Natural killer cell (primary cell): ENCODE data around the gene EYS. TPM values are rescaled to one million over a fixed set of nuclear protein-coding genes. Genes with fewer than 3 reads are reported as not detected.

Experiments
- ATAC-seq, 3 donors: fragments of 150-1000 bp in 2 of 3; fragments of 200-7000 bp in 1 of 3; cut with Tn5 transposase; 1 replicate in 1 of 3; 2 replicates in 2 of 3; pipeline ENCODE4 v1.10.0; 2021; ENCODE audit warnings: mild to moderate bottlenecking in 2 of 3, moderate library complexity in 2 of 3
- DNase-seq, 2 donors: peaks; one replicate each; pipeline versions ENCODE4 v3.0.0 to v3.0.0-alpha.2; 2013 to 2021; ENCODE audit warnings: mixed read lengths in 1 of 2
- H3K27ac ChIP-seq: one replicate; pipeline ENCODE4 v1.5.1; 2013; ENCODE audit warnings: mild to moderate bottlenecking, low read length
- H3K27me3 ChIP-seq: one replicate; pipeline ENCODE4 v1.6.1; 2013; ENCODE audit warnings: low read length; ENCODE audit not compliant: control insufficient read depth, insufficient read depth
- H3K36me3 ChIP-seq: one replicate; pipeline ENCODE4 v1.6.1; 2013; ENCODE audit warnings: low read length; ENCODE audit not compliant: control insufficient read depth, insufficient read depth
- H3K4me1 ChIP-seq: one replicate; pipeline ENCODE4 v1.6.1; 2013; ENCODE audit warnings: low read length; ENCODE audit not compliant: control insufficient read depth, insufficient read depth
- H3K4me3 ChIP-seq: one replicate; pipeline ENCODE4 v1.5.1; 2013; ENCODE audit warnings: low read length
- H3K9me3 ChIP-seq: one replicate; pipeline ENCODE4 v1.6.1; 2013; ENCODE audit warnings: low read length; ENCODE audit not compliant: control insufficient read depth, insufficient read depth
- H3K27ac Mint-ChIP-seq, 2 donors: one replicate each; pipeline ENCODE4 v1.8.0; 2022; ENCODE audit warnings: mild to moderate bottlenecking in 2 of 2, mixed read lengths in 2 of 2, moderate library complexity in 1 of 2
- H3K27me3 Mint-ChIP-seq, 2 donors: one replicate each; pipeline ENCODE4 v1.8.0; 2022; ENCODE audit warnings: low read depth in 2 of 2, mixed read lengths in 2 of 2
- H3K36me3 Mint-ChIP-seq: one replicate; pipeline ENCODE4 v1.8.0; 2022; ENCODE audit warnings: mixed read lengths
- H3K4me1 Mint-ChIP-seq, 2 donors: one replicate each; pipeline ENCODE4 v1.8.0; 2022; ENCODE audit warnings: mixed read lengths in 2 of 2
- H3K4me3 Mint-ChIP-seq: one replicate; pipeline ENCODE4 v1.8.0; 2022; ENCODE audit warnings: mild to moderate bottlenecking, moderate library complexity, mixed read lengths
- H3K9me3 Mint-ChIP-seq, 2 donors: one replicate each; pipeline ENCODE4 v1.8.0; 2022; ENCODE audit warnings: mixed read lengths in 2 of 2
- CTCF ChIP-seq: fragments of 200-600 bp; IDR thresholded peaks from one replicate; pipeline ENCODE4 v1.8.0; 2022; ENCODE audit warnings: antibody characterized with exemption
- WGBS: methylation state at CpG from one replicate; pipeline ENCODE4 v1.1.7; 2013; ENCODE audit warnings: missing lambda C conversion rate; ENCODE audit not compliant: insufficient coverage; 5-methylcytosine and 5-hydroxymethylcytosine counted together
- intact Hi-C: fragments of 100-400 bp; cut with micrococcal nuclease; formaldehyde crosslinking; loops from one replicate; pipeline ENCODE4 v1.14.2; 2022
- total RNA-seq, 4 donors: library from RNA; stranded (reverse); fragments of 120-200 nt in 1 of 4; gene quantifications; one replicate each; pipeline versions ENCODE4 v1.2.3 to v1.2.4, GENCODE V29; 2013 to 2022

The EYS gene
- total RNA-seq, 3 donors from 2014 or later (not counting 1 experiment from before 2014, with no cell fraction given): 0.55 TPM; not detected in 2

- no peak for TF ChIP-seq CTCF
- no peak for ATAC-seq
- H3K27me3 Mint-ChIP-seq: no peaks in the 10 kb centered on the region
- peaks cover 5% of the 10 kb centered on the region for H3K9me3 ChIP-seq
- peaks cover 9% of the 10 kb centered on the region for H3K36me3 Mint-ChIP-seq
- peaks cover 5 to 12% of the 10 kb centered on the region in 2 donors for H3K9me3 Mint-ChIP-seq
- H3K27ac ChIP-seq: no peak overlapping the region
- no peaks in the 10 kb centered on the region for H3K27me3 ChIP-seq
- H3K4me3 Mint-ChIP-seq: no peak overlapping the region
- intact Hi-C loops: no loop called here
- no peaks in the 10 kb centered on the region for H3K4me1 Mint-ChIP-seq
- no peaks in the 10 kb centered on the region for H3K4me1 ChIP-seq
- no peak overlapping the region for H3K27ac Mint-ChIP-seq
- H3K4me3 ChIP-seq: no peak overlapping the region
- no peak for DNase-seq
- no peaks in the 10 kb centered on the region for H3K36me3 ChIP-seq
Measured at GRCh38 chr6:64732888-64733287, 974.1 kb downstream of the EYS start.

- H3K4me1 Mint-ChIP-seq: no peaks in the 10 kb centered on the region
- H3K27ac Mint-ChIP-seq: no peak overlapping the region
- WGBS: 78% methylated on average over 1 of the region's 4 CpGs
- DNase-seq: no peak
- no peak overlapping the region for H3K4me3 ChIP-seq
- peaks cover 9% of the 10 kb centered on the region for H3K36me3 Mint-ChIP-seq
- ATAC-seq: no peak
- no peaks in the 10 kb centered on the region for H3K27me3 ChIP-seq
- intact Hi-C loops: no loop called here
- H3K9me3 Mint-ChIP-seq: peaks cover 15 to 16% of the 10 kb centered on the region in 2 donors
- H3K4me1 ChIP-seq: no peaks in the 10 kb centered on the region
- TF ChIP-seq CTCF: no peak
- no peaks in the 10 kb centered on the region for H3K27me3 Mint-ChIP-seq
- no peak overlapping the region for H3K4me3 Mint-ChIP-seq
- no peak overlapping the region for H3K27ac ChIP-seq
- no peaks in the 10 kb centered on the region for H3K36me3 ChIP-seq
- H3K9me3 ChIP-seq: peaks cover 5% of the 10 kb centered on the region
Measured at GRCh38 chr6:64729522-64729921, 977.5 kb downstream of the EYS start.

DNA sequence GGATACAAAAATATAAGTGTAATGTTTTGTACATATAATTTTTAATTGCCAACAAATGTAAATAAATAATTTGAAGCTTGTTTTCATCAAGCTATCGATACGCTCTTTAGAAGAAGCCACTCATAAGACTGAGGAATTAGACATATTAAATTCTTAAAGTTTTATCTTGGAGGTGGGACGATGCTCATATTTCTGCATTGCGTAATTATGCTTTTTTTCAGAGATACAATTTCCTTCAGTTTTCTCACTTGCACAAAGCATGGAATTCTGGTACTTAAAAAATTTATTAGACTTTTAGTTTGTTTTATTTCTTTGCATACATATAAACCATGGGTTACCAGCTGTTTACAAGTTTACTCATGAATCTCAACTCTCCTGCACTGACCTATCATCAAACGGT is 980.0 kb downstream of the EYS start:
- no peak for DNase-seq
- WGBS: 96% methylated on average over 3 of the region's 5 CpGs
- Histone ChIP-seq H3K36me3 (no peaks in the 10 kb centered on the region), H3K27ac (no peak overlapping the region), H3K4me3 (no peak overlapping the region), H3K4me1 (no peaks in the 10 kb centered on the region), H3K9me3 (no peaks in the 10 kb centered on the region), H3K27me3 (no peaks in the 10 kb centered on the region)
- Mint-ChIP-seq H3K36me3 (peaks cover 9% of the 10 kb centered on the region), H3K9me3 (peaks cover 18 to 25% of the 10 kb centered on the region in 2 donors), H3K27ac (no peak overlapping the region), H3K4me3 (no peak overlapping the region), H3K4me1 (no peaks in the 10 kb centered on the region), H3K27me3 (no peaks in the 10 kb centered on the region)
- no peak for ATAC-seq
- TF ChIP-seq CTCF: no peak
- intact Hi-C loops: no loop called here

GRCh38 chr6:64724091-64724490 is 982.9 kb downstream of the EYS start:
- 90% methylated on average over 3 of the region's 3 CpGs for WGBS

More at GRCh38 chr6:64724091-64724490, 982.9 kb downstream of the EYS start:
- no peaks in the 10 kb centered on the region for H3K36me3 ChIP-seq
- Mint-ChIP-seq H3K36me3 (peaks cover 2% of the 10 kb centered on the region), H3K27ac (no peak overlapping the region), H3K4me3 (no peak overlapping the region), H3K9me3 (peaks cover 18 to 20% of the 10 kb centered on the region in 2 donors), H3K4me1 (no peaks in the 10 kb centered on the region), H3K27me3 (no peaks in the 10 kb centered on the region)
- no peak for TF ChIP-seq CTCF
- no peak overlapping the region for H3K27ac ChIP-seq
- H3K9me3 ChIP-seq: peaks cover 5% of the 10 kb centered on the region
- no peak for ATAC-seq
- DNase-seq: no peak
- intact Hi-C loops: no loop called here
- no peak overlapping the region for H3K4me3 ChIP-seq
- no peaks in the 10 kb centered on the region for H3K4me1 ChIP-seq
- H3K27me3 ChIP-seq: no peaks in the 10 kb centered on the region
